K562 (cell line): ENCODE results near the gene DCLK3. TPM values are rescaled to one million over a fixed set of nuclear protein-coding genes. Genes with fewer than 3 reads are reported as not detected.

Source experiments
- ATAC-seq: fragments of 200-7000 bp; cut with Tn5 transposase; 3 replicates; pipeline ENCODE4 v1.9.1; 2020; ENCODE audit warnings: moderate library complexity
- BruUV-seq: library from RNA; stranded (reverse); fragments of 400-500 nt; replicated peaks from 2 replicates; lab custom pipeline; 2021; lab: Mats Ljungman, UMichigan
- CTCF ChIA-PET: fragments of 300-600 bp; formaldehyde crosslinking; extraction: SDS; loops from one replicate; lab custom pipeline; 2021; ENCODE audit warnings: low intra/inter-chr PET ratio; lab: Yijun Ruan, JAX
- POLR2A ChIA-PET: fragments of 300-600, 350-650 bp; sonication (Branson Sonifier 250); formaldehyde crosslinking; extraction: SDS; loops from one replicate; lab custom pipeline; 2021; ENCODE audit warnings: antibody characterized with exemption, inconsistent platforms; lab: Yijun Ruan, JAX
- DNase-seq, 4 experiments: peaks; one replicate each; pipeline versions ENCODE4 v3.0.0 to v3.0.0-alpha.2; 2011 to 2018; ENCODE audit warnings: low spot score in 3 of 4, mixed read lengths in 3 of 4; ENCODE audit errors: extremely low read depth in 1 of 4
- FAIRE-seq: peaks from 2 replicates; lab custom pipeline; 2011; peaks lifted over from hg19 to GRCh38; lab: Jason Lieb, UNC
- H2AFZ ChIP-seq: 2 replicates; pipeline ENCODE4 v1.6.0; 2011; ENCODE audit warnings: low read depth, low read length, control low read depth, inconsistent platforms
- H3K27ac ChIP-seq: fragments of 200-600 bp; 3 replicates; pipeline ENCODE4 v1.8.0; 2011; ENCODE audit warnings: low read depth, mild to moderate bottlenecking, control low read depth, inconsistent platforms, low read length, moderate library complexity, mixed read lengths; ENCODE audit errors: extremely low read depth
- H3K27me3 ChIP-seq, 2 experiments: fragments of 300-600 bp in 1 of 2; 2 replicates in 1 of 2; 3 replicates in 1 of 2; pipeline versions ENCODE4 v1.6.0 to v1.8.0; 2011; ENCODE audit warnings: inconsistent platforms in 2 of 2, low read length in 2 of 2, mild to moderate bottlenecking in 1 of 2, mixed read lengths in 1 of 2, moderate library complexity in 1 of 2; ENCODE audit not compliant: control insufficient read depth in 2 of 2, insufficient read depth in 2 of 2
- H3K36me3 ChIP-seq: fragments of 300-600 bp; 3 replicates; pipeline ENCODE4 v1.8.0; 2011; ENCODE audit warnings: mild to moderate bottlenecking, low read length, inconsistent platforms; ENCODE audit not compliant: control insufficient read depth, insufficient read depth
- H3K4me1 ChIP-seq, 2 experiments: fragments of 200-600 bp in 1 of 2; replicated peaks in 1 of 2; 2 replicates in 1 of 2; 3 replicates in 1 of 2; pipeline versions ENCODE4 v1.5.1 to v1.8.0; 2011; ENCODE audit warnings: inconsistent platforms in 2 of 2, low read length in 2 of 2, mild to moderate bottlenecking in 1 of 2, mixed read lengths in 1 of 2, moderate library complexity in 1 of 2; ENCODE audit not compliant: control insufficient read depth in 2 of 2, insufficient read depth in 2 of 2
- H3K4me2 ChIP-seq: 2 replicates; pipeline ENCODE4 v1.6.1; 2011; ENCODE audit warnings: low read length, control low read depth, inconsistent platforms, mixed read lengths; ENCODE audit not compliant: insufficient read depth
- H3K4me3 ChIP-seq: fragments of 200-600 bp; sonication (generic), shearing (Covaris generic); 2 replicates; pipeline ENCODE4 v1.5.1; 2016; ENCODE audit warnings: control low read depth, inconsistent platforms
- H3K79me2 ChIP-seq: fragments of 200-600 bp; 3 replicates; pipeline ENCODE4 v1.8.0; 2011; ENCODE audit warnings: low read length, inconsistent platforms; ENCODE audit not compliant: control insufficient read depth, insufficient read depth
- H3K9ac ChIP-seq, 2 experiments: 2 replicates each; pipeline versions ENCODE4 v1.6.0 to v1.6.1; 2011; ENCODE audit warnings: low read depth in 2 of 2, low read length in 2 of 2, control low read depth in 1 of 2, inconsistent platforms in 1 of 2, mild to moderate bottlenecking in 1 of 2, mixed read lengths in 1 of 2; ENCODE audit not compliant: insufficient read depth in 1 of 2
- H3K9me1 ChIP-seq: one replicate; pipeline ENCODE4 v1.6.0; 2011; ENCODE audit warnings: inconsistent platforms, mild to moderate bottlenecking, low read length, moderate library complexity; ENCODE audit not compliant: control insufficient read depth, insufficient read depth
- H3K9me3 ChIP-seq: replicated peaks from 2 replicates; pipeline ENCODE4 v1.5.1; 2011; ENCODE audit warnings: low read depth, low read length, inconsistent platforms; ENCODE audit not compliant: control insufficient read depth, insufficient read depth
- H4K20me1 ChIP-seq: replicated peaks from 2 replicates; pipeline ENCODE4 v1.6.1; 2011; ENCODE audit warnings: low read length, inconsistent platforms, mixed read lengths; ENCODE audit not compliant: control insufficient read depth, insufficient read depth
- CAMTA2 ChIP-seq: fragments of 250-450 bp; sonication (Bioruptor Pico); conservative IDR thresholded peaks from 2 replicates; pipeline ENCODE4 v1.5.1; 2022
- CHAMP1 ChIP-seq: fragments of 450-650 bp; IDR thresholded peaks from 2 replicates; pipeline ENCODE4 v1.6.1; 2016; ENCODE audit warnings: mild to moderate bottlenecking
- GTF2A2 ChIP-seq: IDR thresholded peaks from 2 replicates; pipeline ENCODE4 v1.6.1; 2016; ENCODE audit warnings: mild to moderate bottlenecking, missing genetic modification characterization, missing compliant biosample characterization
- PPARD ChIP-seq: fragments of 250-450 bp; sonication (Bioruptor Pico); IDR thresholded peaks from 2 replicates; pipeline ENCODE4 v1.8.0; 2022; ENCODE audit warnings: inconsistent platforms, mild to moderate bottlenecking, moderate library complexity
- ZNF277 ChIP-seq: fragments of 250-450 bp; sonication (Bioruptor Pico); IDR thresholded peaks from 2 replicates; pipeline ENCODE4 v1.8.0; 2022; ENCODE audit warnings: inconsistent platforms, mild to moderate bottlenecking, moderate library complexity, borderline replicate concordance
- ZNF639 ChIP-seq, 2 experiments: fragments of 200-800 bp in 1 of 2; sonication (Bioruptor generic) in 1 of 2; sonication (generic) in 1 of 2; formaldehyde crosslinking in 1 of 2; IDR thresholded peaks in 1 of 2; conservative IDR thresholded peaks in 1 of 2; 2 replicates each; pipeline versions ENCODE4 v1.5.0 to v1.6.1; 2016 to 2020; ENCODE audit warnings: missing compliant biosample characterization in 1 of 2, missing genetic modification characterization in 1 of 2, missing genetic modification reagents in 1 of 2
- WGBS: fragments of 100-300 bp; shearing (Covaris generic); methylation state at CpG from one replicate; pipeline ENCODE4 v1.1.6; 2016; ENCODE audit warnings: low coverage, mixed read lengths; ENCODE audit not compliant: insufficient coverage; ENCODE audit errors: missing lambda C conversion rate; 5-methylcytosine and 5-hydroxymethylcytosine counted together
- in situ Hi-C: fragments of 300-500 bp; cut with MboI; formaldehyde crosslinking; loops from 4 replicates; pipeline ENCODE4 v1.15.0; 2018; ENCODE audit warnings: inconsistent platforms, mixed read lengths
- intact Hi-C: fragments of 100-400 bp; cut with micrococcal nuclease; formaldehyde crosslinking; loops from 2 replicates; pipeline ENCODE4 v1.14.2; 2022
- polyA plus RNA-seq, 8 experiments: library from polyadenylated mRNA; depleted of rRNA in 4 of 8; stranded (reverse) in 5 of 8; unstranded in 3 of 8; fragments of >200 nt; fragmentation: Nextera tagmentation in 2 of 8; fragmentation: Illumina TruSeq in 1 of 8; extraction: Ambion mirVana in 2 of 8; extraction: Trizol in 1 of 8; gene quantifications; 2 replicates each; pipeline versions ENCODE4 v1.2.1 to v1.2.3, GENCODE V29; 2011 to 2014; ENCODE audit warnings: inconsistent platforms in 1 of 8, missing spikeins in 1 of 8
- total RNA-seq, 7 experiments: library from RNA; depleted of rRNA in 6 of 7; stranded (reverse); fragments of >200 nt in 6 of 7; fragmentation: Illumina TruSeq in 2 of 7; extraction: Trizol in 2 of 7; gene quantifications; 2 replicates each; pipeline versions ENCODE4 v1.2.1 to v1.2.3, GENCODE V29; 2011 to 2021; ENCODE audit warnings: low replicate concordance in 1 of 7

The DCLK3 gene
- total and polyA plus RNA-seq, 9 of the 15 experiments (the other 6 are each of a cell fraction or from before 2014, with no cell fraction given): not detected

- H2AFZ ChIP-seq: no peak overlapping the region
- TF ChIP-seq ZNF277 (CRISPR knock-in tag) (no peak), GTF2A2 (no peak), CHAMP1 (no peak), CAMTA2 (no peak), PPARD (no peak), ZNF639 (CRISPR knock-in tag; conservative IDR thresholded peaks at IDR 0.05 in 1 of 2, IDR thresholded peaks at IDR 0.05 in 1 of 2) (no peak)
- TF ChIP-seq, all 486 proteins: peak for 0
- ChIA-PET CTCF (no interaction called here), POLR2A (interaction anchor here (1.2 kb wide), 1 partner anchor 20 kb away, joined by 3 read pairs; no protein-coding TSS in a partner anchor)
- WGBS: 0% methylated on average over 1 of the region's 1 CpG
- Histone ChIP-seq H3K4me1 (no peaks in the 10 kb centered on the region), H3K4me2 (no peak overlapping the region), H3K4me3 (no peak overlapping the region), H3K9ac (no peak overlapping the region), H3K36me3 (no peaks in the 10 kb centered on the region), H3K27ac (no peak overlapping the region), H3K27me3 (peaks cover 4 to 22% of the 10 kb centered on the region in 2 experiments; a peak in 3 of 5 replicates), H3K9me1 (no peaks in the 10 kb centered on the region), H4K20me1 (no peaks in the 10 kb centered on the region), H3K9me3 (no peaks in the 10 kb centered on the region), H3K79me2 (no peaks in the 10 kb centered on the region)
- intact Hi-C loops (no loop called here), in situ Hi-C loops (no loop called here)
- no TSS peak for BruUV-seq
- no peak for ATAC-seq
- DNase-seq: no peak
- FAIRE-seq: no peak
Measured at GRCh38 chr3:36751326-36751725, 13.0 kb downstream of the DCLK3 start.
